ENCODE measurements around the gene TCF25.

Gene TCF25

GRCh38 chr16:89938175-89938885 is 64.9 kb downstream of the TCF25 start:
- no peak for DNase-seq (ENCODE audit: low read depth in 2 of 2)

GRCh38 chr16:89944773-89945172 is 71.4 kb downstream of the TCF25 start:
- DNase-seq (ENCODE audit: low read depth in 2 of 2) = no peak

- DNase-seq (ENCODE audit: low read depth in 2 of 2) = no peak
These were observed 72.3 kb downstream of the TCF25 start for GRCh38 chr16:89945654-89946053.

- no peak for DNase-seq (ENCODE audit: low read depth in 2 of 2)
These were observed 73.1 kb downstream of the TCF25 start for GRCh38 chr16:89946515-89946914.

- no peak for DNase-seq (ENCODE audit: low read depth in 2 of 2)
These were observed 75.8 kb downstream of the TCF25 start for GRCh38 chr16:89949121-89949742.

- no peak for DNase-seq (ENCODE audit: low read depth in 2 of 2)
These were observed 76.4 kb downstream of the TCF25 start for GRCh38 chr16:89949756-89950155.

GRCh38 chr16:89951509-89951908 is 78.1 kb downstream of the TCF25 start:
- DNase-seq (ENCODE audit: low read depth in 2 of 2) = no peak

- DNase-seq (ENCODE audit: low read depth in 2 of 2) = no peak
These were observed 78.7 kb downstream of the TCF25 start for GRCh38 chr16:89952049-89952448.

GRCh38 chr16:89952551-89952950 is 79.2 kb downstream of the TCF25 start:
- no peak for DNase-seq (ENCODE audit: low read depth in 2 of 2)

GRCh38 chr16:89953671-89954406 is 80.4 kb downstream of the TCF25 start:
- DNase-seq (ENCODE audit: low read depth in 2 of 2) = no peak

- DNase-seq (ENCODE audit: low read depth in 2 of 2) = no peak
These were observed 81.1 kb downstream of the TCF25 start for GRCh38 chr16:89954462-89954861.

- no peak for DNase-seq (ENCODE audit: low read depth in 2 of 2)
These were observed 81.8 kb downstream of the TCF25 start for GRCh38 chr16:89955001-89955685.

- no peak for DNase-seq (ENCODE audit: low read depth in 2 of 2)
These were observed 83.3 kb downstream of the TCF25 start for GRCh38 chr16:89956505-89957215.

GRCh38 chr16:89957216-89957785 is 83.9 kb downstream of the TCF25 start:
- DNase-seq (ENCODE audit: low read depth in 2 of 2) = no peak

- no peak for DNase-seq (ENCODE audit: low read depth in 2 of 2)
These were observed 84.7 kb downstream of the TCF25 start for GRCh38 chr16:89958068-89958467.

- no peak for DNase-seq (ENCODE audit: low read depth in 2 of 2)
These were observed 85.2 kb downstream of the TCF25 start for GRCh38 chr16:89958596-89958995.

GRCh38 chr16:89960966-89961365 is 87.6 kb downstream of the TCF25 start:
- DNase-seq (ENCODE audit: low read depth in 2 of 2) = no peak
